Gastrocnemius medialis (tissue), 4 donors: Measurements from ENCODE around the gene C2CD4C.

Experiments used
- POLR2A ChIP-seq, 2 donors: fragments of 450-650 bp; IDR thresholded peaks; one replicate each; pipeline ENCODE4 v1.6.1; 2017; ENCODE audit warnings: antibody characterized with exemption in 2 of 2, mild to moderate bottlenecking in 2 of 2, moderate library complexity in 2 of 2
- TF ChIP-seq, protein P1 (sequence below), 5 experiments: fragments of 450-650 bp in 3 of 5; fragments of 200-600 bp in 2 of 5; sonication (generic) in 2 of 5; IDR thresholded peaks in 4 of 5; conservative IDR thresholded peaks in 1 of 5; 1 replicate in 4 of 5; 2 replicates in 1 of 5; pipeline ENCODE4 v1.5.1; 2016 to 2019; ENCODE audit warnings: antibody characterized with exemption in 5 of 5, mild to moderate bottlenecking in 3 of 5, moderate library complexity in 3 of 5

GRCh38 chr19:379796-380195 is 29.2 kb downstream of the C2CD4C start:
- TF ChIP-seq, protein P1, sequence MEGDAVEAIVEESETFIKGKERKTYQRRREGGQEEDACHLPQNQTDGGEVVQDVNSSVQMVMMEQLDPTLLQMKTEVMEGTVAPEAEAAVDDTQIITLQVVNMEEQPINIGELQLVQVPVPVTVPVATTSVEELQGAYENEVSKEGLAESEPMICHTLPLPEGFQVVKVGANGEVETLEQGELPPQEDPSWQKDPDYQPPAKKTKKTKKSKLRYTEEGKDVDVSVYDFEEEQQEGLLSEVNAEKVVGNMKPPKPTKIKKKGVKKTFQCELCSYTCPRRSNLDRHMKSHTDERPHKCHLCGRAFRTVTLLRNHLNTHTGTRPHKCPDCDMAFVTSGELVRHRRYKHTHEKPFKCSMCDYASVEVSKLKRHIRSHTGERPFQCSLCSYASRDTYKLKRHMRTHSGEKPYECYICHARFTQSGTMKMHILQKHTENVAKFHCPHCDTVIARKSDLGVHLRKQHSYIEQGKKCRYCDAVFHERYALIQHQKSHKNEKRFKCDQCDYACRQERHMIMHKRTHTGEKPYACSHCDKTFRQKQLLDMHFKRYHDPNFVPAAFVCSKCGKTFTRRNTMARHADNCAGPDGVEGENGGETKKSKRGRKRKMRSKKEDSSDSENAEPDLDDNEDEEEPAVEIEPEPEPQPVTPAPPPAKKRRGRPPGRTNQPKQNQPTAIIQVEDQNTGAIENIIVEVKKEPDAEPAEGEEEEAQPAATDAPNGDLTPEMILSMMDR (IDR thresholded peaks at IDR 0.05 in 4 of 5, conservative IDR thresholded peaks at IDR 0.05 in 1 of 5): no peak
- no peak for TF ChIP-seq POLR2A (IDR thresholded peaks at IDR 0.05)
